Left cardiac atrium (tissue), 4 donors: ENCODE measurements around the gene TAS1R3. TPM values are rescaled to one million over a fixed set of nuclear protein-coding genes. Genes with fewer than 3 reads are reported as not detected.
"Not testable (repeated sequence)": the region's sequence is repeated elsewhere in the genome, so short reads cannot be mapped to it uniquely, and the experiment has no call there.

ENCODE experiments used
- ATAC-seq, 2 donors: fragments of 200-7000 bp; cut with Tn5 transposase; one replicate each; pipeline ENCODE4 v1.9.1; 2020; ENCODE audit warnings: mild to moderate bottlenecking in 2 of 2, moderate library complexity in 2 of 2
- DNase-seq: peaks from one replicate; pipeline ENCODE4 v3.0.0-alpha.2; 2020
- intact Hi-C, 2 donors: fragments of 100-400 bp; cut with DNase I; formaldehyde crosslinking; loops; one replicate each; pipeline versions ENCODE4 v1.14.1 to v1.15.1; 2022 to 2023
- total RNA-seq, 2 donors: library from RNA; stranded (reverse); fragmentation: NEBNext Ultra II Directional; extraction: Animal tissue kit (Norgen Biotek cat#: 25700); gene quantifications; one replicate each; pipeline ENCODE4 v1.2.1, GENCODE V29; 2021
- donor health status: DM: no; HTN: yes; CAD: no.
- donor health status: DM: no; HTN: yes; CAD: no; lungs with severe emphysema.
- donor health status: DM: yes; HTN: yes; CAD: no.
- donor health status: Dilated cardiomyopathy.

Gene TAS1R3
- total RNA-seq, 2 donors from 2014 or later = 0.44 to 0.65 TPM

DNA sequence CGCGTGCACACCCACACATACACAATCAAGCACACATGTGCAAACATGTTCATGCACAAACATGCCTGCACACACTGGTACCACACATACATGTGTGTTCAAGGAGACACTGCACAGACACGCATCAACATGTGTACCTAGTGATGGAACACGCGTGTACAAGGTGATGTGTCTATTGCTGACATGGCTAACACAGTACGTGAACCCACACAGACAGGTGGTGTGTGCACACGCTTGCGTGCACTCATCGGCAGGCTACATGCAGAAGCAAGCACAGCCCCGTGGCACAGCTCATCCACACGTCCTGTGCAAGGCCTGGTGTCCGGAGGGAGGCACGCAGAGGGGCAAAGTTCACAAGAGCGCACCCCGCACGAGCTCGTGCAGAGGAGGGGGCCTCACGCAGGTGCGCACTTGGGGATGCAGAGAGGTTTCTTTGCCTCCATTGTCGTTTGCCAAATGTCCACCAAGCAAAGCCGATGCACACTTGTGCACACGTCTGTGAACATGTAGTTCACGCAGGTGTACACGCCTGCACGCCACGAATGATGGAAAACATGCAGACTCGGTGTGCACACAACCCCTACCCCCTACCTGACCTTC lies 24.3 kb upstream of the TAS1R3 start:
- DNase-seq (no peak), ATAC-seq (no peak)
- intact Hi-C loops = no loop called here

GRCh38 chr1:1307261-1307922 lies 23.7 kb upstream of the TAS1R3 start:
- intact Hi-C loops = no loop called here
- ATAC-seq (peak in 1 of 2 donors; percentile 0), DNase-seq (peak; percentile 71)

- DNase-seq (peak; percentile 94), ATAC-seq (peak; percentile 75 to 82)
- intact Hi-C loops = no loop called here
Observed at GRCh38 chr1:1307923-1308755, 22.9 kb upstream of the TAS1R3 start, which contains the start of the genes ACAP3 and PUSL1. Gene ACAP3, minus strand, starts transcription at chr1:1307930. Its CDS starts 115 bp downstream, at chr1:1307815. Gene PUSL1, plus strand, starts transcription at chr1:1308597. Its CDS starts 47 bp downstream, at chr1:1308644.

DNA sequence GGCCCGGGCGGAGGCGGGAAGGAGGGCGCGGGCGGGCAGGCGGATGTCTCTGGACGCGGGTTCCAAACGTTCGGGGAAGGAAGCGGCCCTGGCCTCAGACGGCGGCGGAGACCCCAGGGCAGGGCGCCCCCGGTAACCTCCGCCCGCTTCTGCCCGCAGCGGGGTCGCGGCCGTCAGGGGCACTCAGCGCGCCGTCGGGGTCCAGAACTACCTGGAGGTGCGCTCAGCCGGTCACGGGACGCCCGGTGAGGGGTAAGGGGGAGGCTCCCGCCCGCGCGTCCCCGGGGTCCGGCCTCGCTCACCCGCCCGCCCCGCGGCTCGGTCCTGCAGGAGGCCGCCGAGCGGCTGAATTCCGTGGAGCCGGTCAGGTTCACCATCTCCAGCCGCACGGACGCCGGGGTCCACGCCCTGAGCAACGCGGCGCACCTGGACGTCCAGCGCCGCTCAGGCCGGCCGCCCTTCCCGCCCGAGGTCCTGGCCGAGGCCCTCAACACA lies 22.3 kb upstream of the TAS1R3 start:
- ATAC-seq (peak; percentile 0 to 1), DNase-seq (peak; percentile 53)
- intact Hi-C loops = no loop called here

- ATAC-seq = no peak
- DNase-seq = peak; percentile 55
- intact Hi-C loops = no loop called here
Observed at GRCh38 chr1:1309251-1310108, 21.6 kb upstream of the TAS1R3 start.

DNA sequence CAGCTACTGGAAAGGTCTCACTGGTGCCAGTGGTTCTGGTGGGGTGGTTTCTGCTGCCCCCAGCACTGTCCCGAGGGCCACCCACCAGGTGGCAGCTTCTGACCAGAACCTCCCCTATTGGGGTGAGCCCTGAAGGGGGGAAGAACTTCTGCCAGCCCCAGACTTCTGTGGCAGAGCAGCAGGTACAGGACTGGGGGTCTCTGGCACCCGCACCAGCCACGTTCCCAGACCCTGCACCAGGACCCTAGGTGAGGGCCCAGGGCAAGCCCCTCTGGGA lies 21.0 kb upstream of the TAS1R3 start:
- DNase-seq (no peak), ATAC-seq (no peak)
- intact Hi-C loops = no loop called here

DNA sequence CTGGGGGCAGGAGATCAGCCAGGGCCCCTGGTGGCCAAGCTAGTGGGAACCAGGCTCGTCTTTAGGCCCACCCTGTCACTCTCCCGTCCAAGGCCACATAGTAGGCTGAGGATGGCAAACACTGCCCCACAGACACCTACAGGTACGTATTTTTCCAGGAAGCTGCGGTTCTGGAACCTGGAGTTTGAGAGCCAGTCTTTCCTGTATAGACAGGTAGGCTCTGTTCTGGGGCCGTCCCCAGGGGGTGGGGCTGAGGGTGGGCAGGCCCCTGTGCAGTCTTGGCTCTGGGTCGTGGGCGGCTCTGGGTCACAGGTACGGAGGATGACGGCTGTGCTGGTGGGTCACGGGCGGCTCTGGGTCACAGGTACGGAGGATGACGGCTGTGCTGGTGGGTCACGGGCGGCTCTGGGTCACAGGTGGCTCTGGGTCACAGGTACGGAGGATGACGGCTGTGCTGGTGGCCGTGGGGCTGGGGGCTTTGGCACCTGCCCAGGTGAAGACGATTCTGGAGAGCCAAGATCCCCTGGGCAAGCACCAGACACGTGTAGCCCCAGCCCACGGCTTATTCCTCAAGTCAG lies 20.5 kb upstream of the TAS1R3 start:
- intact Hi-C loops = no loop called here
- DNase-seq = no peak
- ATAC-seq = no peak

DNA sequence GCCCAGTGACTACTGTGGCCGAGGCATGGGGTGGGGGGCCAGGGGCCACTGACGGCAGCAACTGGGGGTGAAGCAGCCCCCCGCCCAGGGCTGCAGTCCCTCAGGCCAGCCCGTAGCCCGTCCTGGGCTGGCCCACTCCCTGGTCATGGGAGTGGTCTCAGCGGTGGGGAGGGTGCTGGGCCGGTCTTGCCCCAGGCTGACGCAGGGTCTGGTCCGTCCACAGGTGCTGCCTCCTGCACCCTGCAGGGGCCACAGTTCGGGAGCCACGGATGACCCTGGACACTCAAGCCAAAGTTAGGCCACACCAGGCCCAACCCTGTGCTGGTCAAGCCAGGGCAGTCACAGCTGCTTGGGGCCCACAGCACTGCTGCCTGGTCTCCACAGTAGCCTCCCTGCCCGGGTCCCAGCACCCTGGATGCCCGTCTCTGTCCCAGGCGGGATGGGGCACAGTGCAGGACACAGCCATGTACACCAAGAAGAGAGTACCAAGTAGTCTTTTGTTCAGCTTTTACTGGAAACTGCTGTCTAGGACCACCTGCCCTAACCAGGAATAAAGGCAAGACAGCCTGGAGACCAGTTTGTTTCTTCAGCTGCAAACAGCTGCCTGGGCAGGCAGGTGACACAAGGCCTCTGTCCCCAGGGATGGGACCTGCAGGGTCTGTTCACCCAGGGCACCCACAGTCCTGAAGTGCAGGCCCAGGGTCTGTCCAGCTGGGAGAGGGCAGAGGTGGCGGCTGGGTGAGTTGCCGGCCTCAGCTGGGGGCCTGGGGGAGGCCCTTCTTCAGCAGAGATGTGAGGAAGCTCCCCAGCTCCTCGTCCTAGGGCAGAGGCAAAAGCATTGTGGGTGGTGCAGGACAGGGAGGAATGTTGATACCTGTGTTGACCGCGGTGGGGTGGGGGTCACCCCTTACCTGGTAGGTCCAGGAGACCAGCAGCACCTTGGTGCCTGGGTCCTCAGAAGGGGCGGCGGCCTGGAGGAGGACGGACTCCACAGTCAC lies 19.7 kb upstream of the TAS1R3 start:
- DNase-seq (no peak), ATAC-seq (no peak)
- intact Hi-C loops = no loop called here

GRCh38 chr1:1312450-1313314 lies 18.4 kb upstream of the TAS1R3 start:
- intact Hi-C loops = no loop called here

GRCh38 chr1:1313500-1314236 lies 17.4 kb upstream of the TAS1R3 start:
- intact Hi-C loops = no loop called here
- no peak for ATAC-seq
- DNase-seq = no peak

More at GRCh38 chr1:1312450-1313314, 18.4 kb upstream of the TAS1R3 start:
- DNase-seq = no peak
- ATAC-seq = no peak

- DNase-seq = no peak
- intact Hi-C loops = no loop called here
- no peak for ATAC-seq
Observed at GRCh38 chr1:1314237-1314586, 16.9 kb upstream of the TAS1R3 start.

GRCh38 chr1:1314678-1315335 lies 16.3 kb upstream of the TAS1R3 start:
- intact Hi-C loops = no loop called here
- no peak for ATAC-seq
- DNase-seq = no peak

DNA sequence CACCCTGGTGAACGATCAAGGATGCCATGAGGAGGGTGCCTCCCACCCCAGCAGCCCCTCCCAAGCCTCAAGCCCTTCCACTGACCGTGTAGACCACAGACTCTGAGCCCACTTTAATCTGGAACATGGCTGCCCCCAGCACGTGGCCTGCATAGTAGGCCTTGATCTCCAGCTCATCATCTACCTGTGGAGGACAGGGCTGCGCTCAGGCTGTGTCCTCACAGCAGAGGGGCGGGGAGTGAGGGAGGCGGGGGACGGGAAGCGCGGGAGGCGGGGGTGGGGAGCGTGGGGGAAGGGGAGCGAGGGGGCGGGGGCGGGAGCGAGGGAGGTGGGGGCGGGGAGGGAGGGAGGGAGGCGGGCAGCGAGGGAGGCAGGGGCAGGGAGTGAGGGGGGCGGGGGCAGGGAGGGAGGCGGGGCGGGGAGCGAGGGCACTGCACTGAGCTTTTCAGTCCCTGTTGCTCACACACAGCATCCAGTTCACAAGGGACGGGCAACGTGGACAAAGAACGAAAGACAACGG lies 15.6 kb upstream of the TAS1R3 start:
- intact Hi-C loops = no loop called here
- DNase-seq (no peak), ATAC-seq (no peak)

DNA sequence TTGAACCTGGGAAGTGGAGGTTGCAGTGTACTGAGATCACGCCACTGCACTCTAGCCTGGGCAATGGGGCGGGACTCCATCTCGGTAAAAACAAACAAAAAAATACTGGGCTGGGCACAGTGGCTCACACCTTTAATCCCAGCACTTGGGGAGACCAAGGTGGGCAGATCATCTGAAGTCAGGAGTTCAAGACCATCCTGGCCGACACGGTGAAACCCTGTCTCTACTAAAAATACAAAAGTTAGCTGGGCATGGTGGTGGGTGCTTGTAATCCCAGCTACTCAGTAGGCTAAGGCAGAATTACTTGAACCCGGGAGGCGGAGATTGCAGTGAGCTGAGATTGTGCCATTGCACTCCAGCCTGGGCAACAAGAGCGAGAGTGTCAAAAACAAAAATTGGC lies 14.9 kb upstream of the TAS1R3 start:
- ATAC-seq, DNase-seq, intact Hi-C loops: not testable (repeated sequence)

GRCh38 chr1:1317420-1317819 lies 13.7 kb upstream of the TAS1R3 start:
- DNase-seq (no peak), ATAC-seq (no peak)
- intact Hi-C loops = no loop called here
